ENCODE measurements around the gene RFFL. TPM values are rescaled to one million over a fixed set of nuclear protein-coding genes. Genes with fewer than 3 reads are reported as not detected.

Gene RFFL
- total RNA-seq, 3 donors from 2014 or later: 45.2 to 69.1 (median 64.1) TPM

DNA sequence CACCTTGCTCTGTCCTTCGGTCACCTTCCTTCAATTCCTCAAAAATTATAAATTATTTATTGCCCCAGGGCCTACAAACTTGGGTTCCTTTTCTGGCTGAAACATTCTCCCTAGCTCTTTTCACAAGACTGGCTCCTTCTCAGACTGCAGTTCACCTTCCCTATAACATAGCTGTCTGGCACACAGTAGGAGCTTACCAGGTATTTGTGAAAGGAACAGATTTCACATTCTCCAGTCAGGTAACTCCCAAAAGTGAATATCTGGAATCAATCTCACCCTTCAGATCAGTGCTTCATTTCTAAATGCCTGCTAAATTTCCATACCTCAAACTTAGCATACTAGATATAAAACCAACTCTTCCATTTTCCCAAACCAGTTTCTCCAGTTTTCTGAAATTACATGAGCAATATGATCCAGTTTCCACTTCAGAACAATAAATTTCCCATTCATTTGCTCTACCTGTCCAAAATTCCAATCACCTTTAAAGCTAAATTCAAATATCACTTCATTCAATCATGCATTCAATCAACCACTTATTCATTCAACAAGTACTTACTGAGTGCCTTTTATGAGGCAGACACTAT lies 6.1 kb downstream of the RFFL start:
- intact Hi-C loops (cut with DNase I, micrococcal nuclease): no loop called here
- no peak for DNase-seq
- Histone ChIP-seq H3K36me3 (ENCODE audit: low read depth) (no peaks in the 10 kb centered on the region), H3K4me1 (ENCODE audit: low read depth) (peaks cover 1% of the 10 kb centered on the region), H3K4me3 (no peak overlapping the region), H3K9me3 (no peaks in the 10 kb centered on the region)
- ATAC-seq: no peak
- TF ChIP-seq, protein P1, sequence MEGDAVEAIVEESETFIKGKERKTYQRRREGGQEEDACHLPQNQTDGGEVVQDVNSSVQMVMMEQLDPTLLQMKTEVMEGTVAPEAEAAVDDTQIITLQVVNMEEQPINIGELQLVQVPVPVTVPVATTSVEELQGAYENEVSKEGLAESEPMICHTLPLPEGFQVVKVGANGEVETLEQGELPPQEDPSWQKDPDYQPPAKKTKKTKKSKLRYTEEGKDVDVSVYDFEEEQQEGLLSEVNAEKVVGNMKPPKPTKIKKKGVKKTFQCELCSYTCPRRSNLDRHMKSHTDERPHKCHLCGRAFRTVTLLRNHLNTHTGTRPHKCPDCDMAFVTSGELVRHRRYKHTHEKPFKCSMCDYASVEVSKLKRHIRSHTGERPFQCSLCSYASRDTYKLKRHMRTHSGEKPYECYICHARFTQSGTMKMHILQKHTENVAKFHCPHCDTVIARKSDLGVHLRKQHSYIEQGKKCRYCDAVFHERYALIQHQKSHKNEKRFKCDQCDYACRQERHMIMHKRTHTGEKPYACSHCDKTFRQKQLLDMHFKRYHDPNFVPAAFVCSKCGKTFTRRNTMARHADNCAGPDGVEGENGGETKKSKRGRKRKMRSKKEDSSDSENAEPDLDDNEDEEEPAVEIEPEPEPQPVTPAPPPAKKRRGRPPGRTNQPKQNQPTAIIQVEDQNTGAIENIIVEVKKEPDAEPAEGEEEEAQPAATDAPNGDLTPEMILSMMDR (IDR thresholded peaks at IDR 0.05): no peak

DNA sequence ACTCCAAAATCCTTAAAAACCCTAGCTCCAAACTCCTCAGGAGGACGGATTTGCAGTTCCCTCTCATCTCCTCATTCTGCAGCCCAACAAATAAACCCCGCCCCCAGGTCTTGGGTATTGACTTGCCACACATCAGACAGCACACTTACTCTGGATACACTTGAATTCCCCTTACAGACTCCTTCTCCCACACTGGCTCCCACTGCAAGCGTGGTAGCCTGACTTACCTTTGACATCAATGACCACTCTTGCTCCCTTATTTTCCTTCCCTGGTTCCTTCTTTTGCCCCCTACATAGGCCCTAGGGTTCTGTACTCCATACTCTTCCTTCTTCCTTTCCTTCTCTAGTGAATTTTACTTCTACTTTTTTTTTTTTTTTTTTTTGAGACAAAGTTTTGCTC lies 7.5 kb downstream of the RFFL start:
- Histone ChIP-seq H3K4me1 (ENCODE audit: low read depth) (peaks cover 15% of the 10 kb centered on the region), H3K36me3 (ENCODE audit: low read depth) (no peaks in the 10 kb centered on the region), H3K9me3 (no peaks in the 10 kb centered on the region), H3K4me3 (no peak overlapping the region)
- intact Hi-C loops (cut with DNase I, micrococcal nuclease): no loop called here
- TF ChIP-seq, protein P1 (IDR thresholded peaks at IDR 0.05): no peak
- ATAC-seq: no peak
- DNase-seq: no peak

DNA sequence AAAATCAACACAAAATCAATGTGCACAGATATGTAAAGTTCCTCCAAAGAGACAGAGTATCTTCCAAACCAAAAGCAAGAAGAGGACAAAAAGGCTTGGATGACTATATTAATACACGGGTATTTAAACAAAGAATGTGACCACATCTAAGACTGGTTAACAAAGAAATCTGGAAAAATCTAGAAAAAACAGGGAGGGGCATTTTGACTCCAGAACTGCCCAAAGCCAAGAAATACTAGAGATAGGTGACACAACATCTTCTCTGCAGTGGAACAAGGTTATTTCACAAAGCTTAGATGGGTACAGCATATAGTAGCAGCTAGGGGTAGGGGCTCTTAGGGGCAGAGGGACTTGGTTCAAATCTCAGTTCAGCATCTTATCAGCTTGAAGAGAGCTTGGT lies 10.3 kb downstream of the RFFL start:
- Histone ChIP-seq H3K4me3 (no peak overlapping the region), H3K4me1 (ENCODE audit: low read depth) (peaks cover 25% of the 10 kb centered on the region), H3K36me3 (ENCODE audit: low read depth) (no peaks in the 10 kb centered on the region), H3K9me3 (no peaks in the 10 kb centered on the region)
- TF ChIP-seq, protein P1 (IDR thresholded peaks at IDR 0.05): no peak
- DNase-seq: no peak
- intact Hi-C loops (cut with DNase I, micrococcal nuclease): no loop called here
- ATAC-seq: no peak

DNA sequence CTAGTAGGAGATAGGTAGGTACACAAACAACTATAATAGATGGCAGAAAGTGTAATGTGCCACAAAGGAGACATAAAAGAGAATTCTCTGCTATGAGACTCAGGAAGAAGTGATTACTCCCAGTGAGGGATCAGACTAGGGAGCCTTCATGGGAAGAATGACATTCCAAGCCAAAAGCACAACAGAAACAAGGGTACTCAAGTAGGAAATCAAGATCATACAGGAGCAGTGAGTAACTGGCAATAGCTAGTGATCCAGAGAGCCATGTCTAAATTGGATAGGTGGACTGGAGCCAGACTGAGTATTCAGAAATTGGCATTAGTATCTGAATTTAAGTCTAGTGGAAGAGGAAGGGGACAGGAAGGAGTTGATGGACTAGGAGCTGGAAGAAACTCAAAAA lies 10.7 kb downstream of the RFFL start:
- ATAC-seq: no peak
- Histone ChIP-seq H3K4me1 (ENCODE audit: low read depth) (peaks cover 25% of the 10 kb centered on the region), H3K9me3 (no peaks in the 10 kb centered on the region), H3K36me3 (ENCODE audit: low read depth) (no peaks in the 10 kb centered on the region), H3K4me3 (no peak overlapping the region)
- intact Hi-C loops (cut with DNase I, micrococcal nuclease): no loop called here
- DNase-seq: no peak
- TF ChIP-seq, protein P1 (IDR thresholded peaks at IDR 0.05): no peak

DNA sequence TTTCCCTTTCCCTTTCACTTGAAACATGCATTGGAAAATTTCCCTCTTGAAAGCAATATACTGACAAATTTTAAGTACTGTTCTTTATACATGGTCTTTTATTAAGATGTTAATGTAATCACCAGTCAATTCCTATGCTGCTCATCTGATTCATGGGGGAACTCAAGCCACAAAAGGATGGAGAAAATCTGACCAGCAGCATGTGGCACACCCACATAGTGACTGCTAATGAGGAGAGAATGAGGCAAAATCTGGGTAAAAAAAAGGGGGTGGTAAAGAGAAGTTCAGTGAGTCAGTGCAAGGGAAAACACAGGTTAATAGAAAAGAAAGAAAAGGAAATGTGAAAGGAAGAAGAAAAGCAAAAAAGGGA lies 11.3 kb downstream of the RFFL start:
- Histone ChIP-seq H3K4me1 (ENCODE audit: low read depth) (peaks cover 25% of the 10 kb centered on the region), H3K9me3 (no peaks in the 10 kb centered on the region), H3K4me3 (no peak overlapping the region), H3K36me3 (ENCODE audit: low read depth) (no peaks in the 10 kb centered on the region)
- DNase-seq (no peak), ATAC-seq (no peak)
- TF ChIP-seq, protein P1 (IDR thresholded peaks at IDR 0.05): no peak
- intact Hi-C loops (cut with DNase I, micrococcal nuclease): no loop called here

All from mucosa of descending colon (tissue), 3 donors.